ENCODE measurements around the gene RBL1.

DNA sequence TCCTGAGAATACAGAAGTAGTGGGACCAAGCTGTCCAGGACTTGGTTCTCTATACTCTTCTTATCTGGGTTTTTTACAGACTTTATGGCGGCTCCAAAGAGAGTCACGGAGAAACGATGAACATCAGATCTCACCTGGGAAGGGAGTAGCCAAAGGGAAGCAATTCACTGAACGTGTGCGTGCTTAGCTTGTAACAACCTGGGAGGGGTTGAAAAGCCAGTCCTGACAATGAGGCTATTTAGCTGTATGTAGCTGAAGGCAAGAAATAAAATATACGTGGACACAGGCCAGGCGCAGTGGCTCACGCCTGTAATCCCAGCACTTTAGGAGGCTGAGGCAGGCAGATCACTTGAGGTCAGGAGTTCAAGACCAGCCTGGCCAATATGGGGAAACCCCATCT is 18.2 kb upstream of the RBL1 start:
- TF ChIP-seq, protein P1, sequence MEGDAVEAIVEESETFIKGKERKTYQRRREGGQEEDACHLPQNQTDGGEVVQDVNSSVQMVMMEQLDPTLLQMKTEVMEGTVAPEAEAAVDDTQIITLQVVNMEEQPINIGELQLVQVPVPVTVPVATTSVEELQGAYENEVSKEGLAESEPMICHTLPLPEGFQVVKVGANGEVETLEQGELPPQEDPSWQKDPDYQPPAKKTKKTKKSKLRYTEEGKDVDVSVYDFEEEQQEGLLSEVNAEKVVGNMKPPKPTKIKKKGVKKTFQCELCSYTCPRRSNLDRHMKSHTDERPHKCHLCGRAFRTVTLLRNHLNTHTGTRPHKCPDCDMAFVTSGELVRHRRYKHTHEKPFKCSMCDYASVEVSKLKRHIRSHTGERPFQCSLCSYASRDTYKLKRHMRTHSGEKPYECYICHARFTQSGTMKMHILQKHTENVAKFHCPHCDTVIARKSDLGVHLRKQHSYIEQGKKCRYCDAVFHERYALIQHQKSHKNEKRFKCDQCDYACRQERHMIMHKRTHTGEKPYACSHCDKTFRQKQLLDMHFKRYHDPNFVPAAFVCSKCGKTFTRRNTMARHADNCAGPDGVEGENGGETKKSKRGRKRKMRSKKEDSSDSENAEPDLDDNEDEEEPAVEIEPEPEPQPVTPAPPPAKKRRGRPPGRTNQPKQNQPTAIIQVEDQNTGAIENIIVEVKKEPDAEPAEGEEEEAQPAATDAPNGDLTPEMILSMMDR (IDR thresholded peaks at IDR 0.05) = no peak
- no peak for TF ChIP-seq POLR2A (IDR thresholded peaks at IDR 0.05)

All from right lobe of liver (tissue), 4 donors.